Osteocyte (in vitro differentiated cells): Measurements from ENCODE around the gene FNDC3B. TPM values are rescaled to one million over a fixed set of nuclear protein-coding genes. Genes with fewer than 3 reads are reported as not detected.

Experiments used
- DNase-seq: peaks from one replicate; pipeline ENCODE4 v3.0.0; 2021; ENCODE audit warnings: mixed read lengths; ENCODE audit not compliant: unreplicated experiment; ENCODE audit errors: extremely low spot score
- H3K27ac Mint-ChIP-seq: one replicate; pipeline ENCODE4 v1.8.0; 2021; ENCODE audit warnings: mild to moderate bottlenecking, mixed read lengths; ENCODE audit not compliant: unreplicated experiment
- H3K27me3 Mint-ChIP-seq: one replicate; pipeline ENCODE4 v1.8.0; 2021; ENCODE audit warnings: mixed read lengths; ENCODE audit not compliant: unreplicated experiment
- H3K36me3 Mint-ChIP-seq: one replicate; pipeline ENCODE4 v1.8.0; 2021; ENCODE audit warnings: mixed read lengths; ENCODE audit not compliant: unreplicated experiment
- H3K4me1 Mint-ChIP-seq: one replicate; pipeline ENCODE4 v1.8.0; 2021; ENCODE audit warnings: mixed read lengths; ENCODE audit not compliant: unreplicated experiment
- H3K4me3 Mint-ChIP-seq: one replicate; pipeline ENCODE4 v1.8.0; 2021; ENCODE audit warnings: mild to moderate bottlenecking, moderate library complexity, mixed read lengths; ENCODE audit not compliant: unreplicated experiment
- H3K9me3 Mint-ChIP-seq: one replicate; pipeline ENCODE4 v1.8.0; 2021; ENCODE audit warnings: mixed read lengths; ENCODE audit not compliant: unreplicated experiment
- CTCF ChIP-seq: fragments of 200-600 bp; sonication (generic); IDR thresholded peaks from 2 replicates; pipeline ENCODE4 v1.5.0; 2021; ENCODE audit warnings: antibody characterized with exemption, mild to moderate bottlenecking, moderate library complexity
- total RNA-seq: library from RNA; stranded (reverse); gene quantifications from 2 replicates; pipeline ENCODE4 v1.2.1, GENCODE V29; 2021

FNDC3B gene
- total RNA-seq, 1 donor from 2014 or later, result 240 TPM

DNA sequence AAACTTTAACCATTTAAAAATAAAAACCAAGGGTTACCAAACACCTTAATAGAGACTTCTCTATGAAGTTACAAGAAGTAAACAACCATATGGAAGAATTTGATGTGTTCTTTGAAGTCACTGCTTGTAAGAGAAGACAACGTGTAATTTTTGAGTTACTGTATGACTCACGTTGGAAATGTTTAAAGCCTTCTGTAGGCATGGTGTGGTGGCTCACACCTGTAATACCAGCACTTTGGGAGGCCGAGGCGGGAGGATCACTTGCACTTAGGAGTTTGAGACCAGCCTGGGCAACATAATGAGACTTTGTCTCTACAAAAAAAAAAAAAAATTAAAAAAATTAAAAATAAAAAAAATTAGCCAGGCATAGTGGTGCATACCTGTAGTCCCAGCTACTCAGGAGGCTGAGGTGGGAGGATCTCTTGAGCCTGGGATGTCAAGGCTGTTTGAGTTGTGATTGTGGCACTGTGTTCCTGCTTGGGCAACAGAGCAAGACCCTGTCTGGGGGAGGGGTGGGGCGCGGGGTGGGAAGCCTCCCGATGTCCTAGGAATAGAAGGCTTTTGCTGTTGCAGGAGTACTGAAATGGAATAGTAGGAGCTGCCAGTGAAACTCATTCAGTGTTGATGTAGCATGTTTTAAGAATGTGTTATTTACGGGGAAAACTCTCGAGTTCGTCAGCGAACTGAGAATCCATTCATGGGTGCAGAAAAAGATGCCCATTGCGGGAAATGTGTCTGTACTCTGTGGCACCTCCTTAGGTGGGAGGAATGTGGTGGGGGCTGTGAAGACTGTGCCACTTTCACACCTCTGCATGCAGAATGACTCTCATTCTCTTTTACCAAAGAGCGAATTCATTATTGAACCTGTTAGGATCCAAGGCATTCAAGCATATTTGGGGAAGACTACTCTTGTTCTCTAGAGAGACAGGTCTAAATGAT is 134.2 kb downstream of the FNDC3B start:
- H3K27ac Mint-ChIP-seq, result no peak overlapping the region
- H3K4me3 Mint-ChIP-seq, result no peak overlapping the region
- H3K9me3 Mint-ChIP-seq, result no peaks in the 10 kb centered on the region
- DNase-seq, result no peak
- H3K27me3 Mint-ChIP-seq, result no peaks in the 10 kb centered on the region
- TF ChIP-seq CTCF, result no peak
- H3K36me3 Mint-ChIP-seq, result peaks cover 10% of the 10 kb centered on the region
- peaks cover 82% of the 10 kb centered on the region for H3K4me1 Mint-ChIP-seq

GRCh38 chr3:172174513-172175253 is 135.3 kb downstream of the FNDC3B start:
- Mint-ChIP-seq H3K27ac (peak overlapping the region; percentile 66), H3K4me3 (no peak overlapping the region), H3K27me3 (no peaks in the 10 kb centered on the region), H3K9me3 (no peaks in the 10 kb centered on the region), H3K36me3 (peaks cover 4% of the 10 kb centered on the region), H3K4me1 (peaks cover 74% of the 10 kb centered on the region)
- no peak for TF ChIP-seq CTCF
- DNase-seq, result no peak

DNA sequence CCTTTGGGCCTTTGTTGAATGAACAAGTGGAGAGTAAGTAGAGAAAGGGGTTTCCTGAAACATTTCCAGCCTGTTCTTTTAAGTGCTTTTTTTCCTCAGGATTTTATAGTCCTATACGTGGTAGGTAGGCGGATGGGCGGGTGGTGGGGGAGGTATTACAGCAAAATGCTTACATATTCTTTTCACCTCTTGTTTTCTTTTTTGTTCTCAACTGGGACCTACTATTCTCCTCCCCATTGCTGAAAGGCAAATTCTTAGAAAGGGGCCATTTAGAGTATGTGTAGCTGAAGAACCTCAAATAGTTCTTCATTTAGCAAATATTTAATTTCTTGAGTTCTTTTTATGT is 135.8 kb downstream of the FNDC3B start:
- no peak for DNase-seq
- Mint-ChIP-seq H3K27me3 (no peaks in the 10 kb centered on the region), H3K4me3 (no peak overlapping the region), H3K9me3 (no peaks in the 10 kb centered on the region), H3K27ac (peak overlapping the region; percentile 66), H3K36me3 (peaks cover 7% of the 10 kb centered on the region), H3K4me1 (peaks cover 76% of the 10 kb centered on the region)
- no peak for TF ChIP-seq CTCF

DNA sequence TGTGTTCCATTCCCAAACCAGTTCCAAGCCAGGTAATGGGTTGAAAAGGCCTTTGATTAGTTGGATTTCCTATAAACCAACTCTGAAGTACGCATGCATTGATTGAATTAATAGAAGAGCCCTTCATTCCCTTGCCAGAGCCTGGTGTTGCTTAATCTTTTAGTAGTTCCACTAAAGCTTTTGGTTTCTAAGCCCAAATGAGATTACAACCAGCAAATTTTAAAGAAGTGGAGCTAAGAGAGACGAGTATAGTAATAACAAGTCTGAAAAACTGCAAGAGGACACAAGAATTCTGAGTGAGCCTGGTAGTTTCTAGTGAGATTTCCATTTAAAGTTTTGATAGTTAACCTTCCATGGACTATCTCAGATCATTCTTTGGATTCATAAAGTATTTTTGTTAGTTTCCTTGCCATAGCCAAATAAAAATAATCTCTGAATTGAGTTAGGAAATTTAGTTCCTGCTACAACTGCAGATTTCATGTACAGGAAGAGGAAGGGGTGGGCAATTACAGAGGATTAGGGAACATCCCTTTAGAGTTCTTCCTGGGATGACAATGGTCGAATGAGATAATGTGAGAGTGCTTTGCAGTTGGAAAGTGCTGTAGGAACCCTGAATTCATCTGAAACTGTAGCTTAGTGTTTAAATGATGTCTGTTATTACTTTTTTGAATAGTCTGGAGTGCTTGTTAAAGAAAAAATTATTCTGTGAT is 136.8 kb downstream of the FNDC3B start:
- no peak for DNase-seq
- Mint-ChIP-seq H3K27me3 (no peaks in the 10 kb centered on the region), H3K4me1 (peaks cover 76% of the 10 kb centered on the region), H3K4me3 (no peak overlapping the region), H3K9me3 (no peaks in the 10 kb centered on the region), H3K27ac (peak overlapping the region; percentile 46), H3K36me3 (peaks cover 7% of the 10 kb centered on the region)
- no peak for TF ChIP-seq CTCF
